Activated naive CD4-positive, alpha-beta T cell treated with anti-CD3 and anti-CD28 coated beads, Interleukin-2, amount 50 U/mL, for 24 hours (primary cell): ENCODE results near the gene PARD6A.

Experiments
- H3K27ac Mint-ChIP-seq: one replicate; pipeline ENCODE4 v1.8.0; 2021; ENCODE audit warnings: mild to moderate bottlenecking, mixed read lengths
- H3K27me3 Mint-ChIP-seq: one replicate; pipeline ENCODE4 v1.8.0; 2021; ENCODE audit warnings: mixed read lengths
- H3K36me3 Mint-ChIP-seq: one replicate; pipeline ENCODE4 v1.8.0; 2021; ENCODE audit warnings: mixed read lengths
- H3K4me1 Mint-ChIP-seq: one replicate; pipeline ENCODE4 v1.8.0; 2021; ENCODE audit warnings: mixed read lengths
- H3K4me3 Mint-ChIP-seq: one replicate; pipeline ENCODE4 v1.8.0; 2021; ENCODE audit warnings: mild to moderate bottlenecking, mixed read lengths
- H3K9me3 Mint-ChIP-seq: one replicate; pipeline ENCODE4 v1.8.0; 2021; ENCODE audit warnings: mixed read lengths

PARD6A gene

DNA sequence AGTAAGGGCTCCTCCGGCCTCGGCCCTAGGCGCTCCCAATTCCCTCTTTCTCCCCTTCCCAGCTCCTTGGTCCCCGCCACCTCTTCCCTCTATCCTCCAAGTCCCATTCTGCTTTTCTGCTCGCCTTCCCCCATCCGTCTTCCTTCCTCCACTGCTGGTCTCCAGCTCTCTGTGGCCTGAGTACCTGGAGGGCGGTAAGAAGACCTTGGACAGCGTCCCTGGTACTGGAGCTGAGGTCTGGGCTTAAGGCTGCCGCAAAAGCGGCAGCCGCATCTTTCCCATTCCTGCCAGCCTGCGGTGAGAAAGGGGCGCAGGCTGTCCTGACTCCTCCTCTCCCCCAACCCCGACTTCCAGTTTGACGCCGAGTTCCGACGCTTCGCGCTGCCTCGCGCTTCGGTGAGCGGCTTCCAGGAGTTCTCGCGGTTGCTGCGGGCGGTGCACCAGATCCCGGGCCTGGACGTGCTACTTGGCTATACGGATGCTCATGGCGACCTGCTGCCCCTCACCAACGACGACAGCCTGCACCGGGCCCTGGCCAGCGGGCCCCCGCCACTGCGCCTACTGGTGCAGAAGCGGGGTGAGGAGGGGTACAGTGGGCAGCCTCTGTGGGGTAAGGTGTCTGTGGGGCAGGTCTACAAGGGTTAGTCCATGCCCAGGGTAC, 471 bp downstream of the PARD6A start:
- H3K27ac Mint-ChIP-seq, result no peak overlapping the region
- no peaks in the 10 kb centered on the region for H3K36me3 Mint-ChIP-seq
- peak overlapping the region; percentile 85 for H3K4me3 Mint-ChIP-seq
- H3K4me1 Mint-ChIP-seq, result peaks cover 19% of the 10 kb centered on the region
- no peaks in the 10 kb centered on the region for H3K27me3 Mint-ChIP-seq
- no peaks in the 10 kb centered on the region for H3K9me3 Mint-ChIP-seq

GRCh38 chr16:67661886-67662652, 1.3 kb downstream of the PARD6A start:
- peak overlapping the region; percentile 85 for H3K4me3 Mint-ChIP-seq
- no peaks in the 10 kb centered on the region for H3K36me3 Mint-ChIP-seq
- H3K27me3 Mint-ChIP-seq, result no peaks in the 10 kb centered on the region
- H3K27ac Mint-ChIP-seq, result no peak overlapping the region
- H3K4me1 Mint-ChIP-seq, result peaks cover 20% of the 10 kb centered on the region
- no peaks in the 10 kb centered on the region for H3K9me3 Mint-ChIP-seq

GRCh38 chr16:67662653-67663010, 1.9 kb downstream of the PARD6A start:
- Mint-ChIP-seq H3K9me3 (no peaks in the 10 kb centered on the region), H3K27ac (no peak overlapping the region), H3K27me3 (no peaks in the 10 kb centered on the region), H3K4me3 (no peak overlapping the region), H3K4me1 (peaks cover 22% of the 10 kb centered on the region), H3K36me3 (no peaks in the 10 kb centered on the region)

GRCh38 chr16:67663151-67663876, 2.6 kb downstream of the PARD6A start:
- H3K27me3 Mint-ChIP-seq, result no peaks in the 10 kb centered on the region
- H3K4me1 Mint-ChIP-seq, result peaks cover 27% of the 10 kb centered on the region
- no peak overlapping the region for H3K4me3 Mint-ChIP-seq
- H3K27ac Mint-ChIP-seq, result peak overlapping the region; percentile 12
- no peaks in the 10 kb centered on the region for H3K36me3 Mint-ChIP-seq
- no peaks in the 10 kb centered on the region for H3K9me3 Mint-ChIP-seq

DNA sequence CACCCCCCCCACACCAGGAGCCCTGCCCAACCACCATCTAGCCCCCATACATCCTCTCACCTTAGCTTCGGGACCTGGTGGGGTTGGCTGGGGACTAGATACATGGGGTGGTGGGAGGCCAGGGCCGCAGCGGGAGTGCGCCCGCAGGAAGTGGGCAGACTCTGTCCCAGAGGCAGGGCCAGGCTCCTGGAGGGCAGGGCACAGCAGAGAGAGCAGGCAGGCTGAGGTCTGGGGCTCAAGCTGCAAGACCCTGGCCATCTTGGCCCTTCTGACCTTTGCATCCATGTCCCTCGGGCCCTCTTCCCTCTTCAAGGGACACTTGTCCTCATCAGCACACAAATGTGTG, 3.1 kb downstream of the PARD6A start:
- H3K36me3 Mint-ChIP-seq, result no peaks in the 10 kb centered on the region
- no peaks in the 10 kb centered on the region for H3K27me3 Mint-ChIP-seq
- H3K9me3 Mint-ChIP-seq, result no peaks in the 10 kb centered on the region
- H3K4me1 Mint-ChIP-seq, result peaks cover 27% of the 10 kb centered on the region
- no peak overlapping the region for H3K4me3 Mint-ChIP-seq
- no peak overlapping the region for H3K27ac Mint-ChIP-seq

- Mint-ChIP-seq H3K36me3 (no peaks in the 10 kb centered on the region), H3K27ac (no peak overlapping the region), H3K4me1 (peaks cover 27% of the 10 kb centered on the region), H3K4me3 (no peak overlapping the region), H3K27me3 (no peaks in the 10 kb centered on the region), H3K9me3 (no peaks in the 10 kb centered on the region)
These were observed 3.5 kb downstream of the PARD6A start for GRCh38 chr16:67664258-67664657.

GRCh38 chr16:67664871-67665270, 4.1 kb downstream of the PARD6A start:
- H3K9me3 Mint-ChIP-seq, result no peaks in the 10 kb centered on the region
- H3K27ac Mint-ChIP-seq, result peak overlapping the region; percentile 47
- H3K4me3 Mint-ChIP-seq, result no peak overlapping the region
- H3K4me1 Mint-ChIP-seq, result peaks cover 27% of the 10 kb centered on the region
- H3K36me3 Mint-ChIP-seq, result no peaks in the 10 kb centered on the region
- H3K27me3 Mint-ChIP-seq, result no peaks in the 10 kb centered on the region

- Mint-ChIP-seq H3K9me3 (no peaks in the 10 kb centered on the region), H3K27ac (no peak overlapping the region)
These were observed 4.8 kb downstream of the PARD6A start for GRCh38 chr16:67665598-67665997.

DNA sequence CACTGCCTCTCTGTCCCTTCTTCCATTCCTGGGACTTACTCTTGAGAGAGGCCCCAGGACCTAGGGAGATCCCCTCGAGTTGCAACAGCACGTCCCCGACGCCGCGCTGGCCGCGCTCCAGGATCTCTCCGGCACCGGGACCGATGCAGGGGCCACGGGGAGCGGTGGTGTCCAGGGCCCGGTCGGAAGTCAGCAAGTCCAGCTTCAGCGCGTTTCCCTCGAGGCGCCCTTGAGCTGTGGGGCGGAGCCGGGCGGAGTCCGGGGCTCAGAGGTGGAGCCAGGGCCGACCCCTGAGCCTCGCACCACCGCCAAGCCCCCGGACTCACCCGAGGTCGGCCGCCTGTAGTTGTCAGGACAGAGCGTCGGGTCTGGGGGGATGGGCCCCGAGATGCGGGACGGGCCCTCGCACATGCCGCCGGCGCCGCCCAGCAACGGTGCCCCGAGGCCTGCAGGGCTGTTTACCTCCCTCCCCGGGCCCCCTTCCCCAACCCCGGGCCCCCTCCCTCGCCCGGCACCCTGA, 5.3 kb downstream of the PARD6A start:
- Mint-ChIP-seq H3K4me3 (peak overlapping the region; percentile 73), H3K36me3 (no peaks in the 10 kb centered on the region), H3K4me1 (peaks cover 24% of the 10 kb centered on the region), H3K27me3 (no peaks in the 10 kb centered on the region), H3K27ac (no peak overlapping the region), H3K9me3 (no peaks in the 10 kb centered on the region)

More at GRCh38 chr16:67665598-67665997, 4.8 kb downstream of the PARD6A start:
- Mint-ChIP-seq H3K4me1 (peaks cover 27% of the 10 kb centered on the region), H3K4me3 (peak overlapping the region; percentile 73), H3K36me3 (no peaks in the 10 kb centered on the region), H3K27me3 (no peaks in the 10 kb centered on the region)

- Mint-ChIP-seq H3K4me1 (peaks cover 18% of the 10 kb centered on the region), H3K4me3 (peak within 1 kb of the TSS; percentile 83), H3K36me3 (no peaks in the 10 kb centered on the region), H3K9me3 (no peaks in the 10 kb centered on the region), H3K27ac (peak within 1 kb of the TSS; percentile 68), H3K27me3 (no peaks in the 10 kb centered on the region)
These were observed 6.0 kb downstream of the PARD6A start, which contains the start of the genes C16orf86 and ENKD1 for GRCh38 chr16:67666559-67667452. Gene C16orf86 (plus strand): TSS chr16:67666814. CDS start chr16:67666971, 157 bp downstream. Gene ENKD1 (minus strand): TSS chr16:67666750. CDS start chr16:67666442, 308 bp downstream.

DNA sequence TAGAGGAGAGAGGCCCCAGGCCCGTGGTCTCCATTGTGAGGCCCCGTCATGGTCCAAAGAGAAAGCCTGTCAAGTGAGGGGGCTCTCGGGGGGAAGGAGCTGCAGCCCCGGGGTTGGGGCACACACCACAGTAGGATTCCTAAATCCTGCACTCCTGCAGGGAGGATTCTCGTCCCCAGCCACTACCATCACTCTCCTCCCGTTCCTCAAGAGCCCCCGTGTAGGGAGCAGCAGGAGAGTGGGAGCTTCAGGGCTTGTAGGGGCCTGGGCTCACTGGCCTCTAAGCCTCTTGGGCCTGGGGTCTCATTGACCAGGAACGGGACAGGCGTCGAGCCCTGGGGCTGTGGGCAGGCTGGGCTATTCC, 6.7 kb downstream of the PARD6A start:
- Mint-ChIP-seq H3K4me3 (peak overlapping the region; percentile 83), H3K27ac (no peak overlapping the region), H3K36me3 (no peaks in the 10 kb centered on the region), H3K9me3 (no peaks in the 10 kb centered on the region), H3K27me3 (no peaks in the 10 kb centered on the region), H3K4me1 (peaks cover 16% of the 10 kb centered on the region)

GRCh38 chr16:67667817-67668494, 7.2 kb downstream of the PARD6A start:
- Mint-ChIP-seq H3K36me3 (no peaks in the 10 kb centered on the region), H3K27ac (no peak overlapping the region), H3K27me3 (no peaks in the 10 kb centered on the region), H3K4me3 (peak overlapping the region; percentile 83), H3K4me1 (peaks cover 16% of the 10 kb centered on the region), H3K9me3 (no peaks in the 10 kb centered on the region)

DNA sequence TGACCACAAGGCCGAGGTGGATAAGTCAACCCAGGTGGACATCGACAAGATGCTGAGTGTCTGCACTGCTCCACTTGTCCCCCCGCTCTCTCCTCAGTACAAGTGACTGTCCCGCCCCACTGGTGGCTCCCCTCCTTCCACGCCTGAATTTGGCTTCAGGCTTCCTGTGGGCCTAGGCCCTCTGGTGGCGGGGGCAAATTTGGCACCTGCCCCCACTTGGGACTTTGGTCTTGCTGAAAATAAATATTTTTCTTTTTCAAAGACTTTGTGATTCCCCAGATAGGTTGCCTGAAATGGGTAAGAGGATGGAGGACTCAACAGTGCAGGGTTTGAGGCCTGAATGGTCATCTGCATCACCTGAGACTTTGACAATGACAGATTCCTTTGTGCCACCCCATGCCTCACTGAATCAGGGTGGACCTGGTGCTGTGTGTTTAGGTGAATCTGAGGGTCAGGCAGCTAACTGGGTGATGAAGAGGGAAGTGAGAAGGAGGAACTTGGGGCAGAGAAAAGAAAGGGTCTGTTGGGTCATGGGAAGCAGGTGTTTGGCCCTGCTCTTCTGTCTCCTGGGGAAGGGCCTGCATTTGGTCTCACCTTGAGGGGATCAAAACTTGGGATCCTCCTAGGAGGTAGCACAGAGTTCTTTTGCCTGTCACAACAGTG, 7.9 kb downstream of the PARD6A start:
- Mint-ChIP-seq H3K27ac (peak overlapping the region; percentile 51), H3K27me3 (no peaks in the 10 kb centered on the region), H3K36me3 (no peaks in the 10 kb centered on the region), H3K4me1 (peaks cover 16% of the 10 kb centered on the region), H3K4me3 (no peak overlapping the region), H3K9me3 (no peaks in the 10 kb centered on the region)

DNA sequence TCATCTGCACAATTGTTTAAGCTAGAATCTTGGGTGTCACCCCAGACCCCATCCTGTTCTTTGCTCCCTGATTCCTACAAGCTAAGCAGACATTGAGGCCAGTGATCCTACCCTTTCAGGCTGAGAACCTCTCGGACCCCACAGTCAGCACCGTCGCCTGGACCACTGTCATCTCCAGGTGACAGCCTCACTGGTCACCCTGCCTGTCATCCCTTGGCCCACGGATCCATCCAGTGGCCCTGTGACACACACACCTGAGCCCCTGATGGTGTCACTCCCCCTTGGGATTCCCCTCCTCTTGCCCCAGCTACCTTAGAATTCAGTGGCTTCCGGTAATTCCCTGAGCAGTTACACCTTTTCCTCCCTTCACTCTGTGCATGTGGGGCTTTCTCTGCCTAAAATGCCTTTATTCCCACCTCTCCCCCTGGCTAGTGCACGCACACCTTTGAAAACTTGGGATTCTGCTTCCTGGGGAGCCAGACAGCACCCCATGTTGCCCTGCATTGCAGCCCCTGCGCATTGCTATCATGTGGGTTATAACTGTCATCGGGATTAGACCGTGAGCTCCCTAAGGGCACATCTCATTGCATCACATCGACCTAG, 8.8 kb downstream of the PARD6A start:
- Mint-ChIP-seq H3K27me3 (no peaks in the 10 kb centered on the region), H3K4me1 (peaks cover 16% of the 10 kb centered on the region), H3K9me3 (no peaks in the 10 kb centered on the region), H3K27ac (no peak overlapping the region), H3K4me3 (no peak overlapping the region), H3K36me3 (no peaks in the 10 kb centered on the region)
